ENCODE data around the gene ENPP6.

ENPP6 gene

DNA sequence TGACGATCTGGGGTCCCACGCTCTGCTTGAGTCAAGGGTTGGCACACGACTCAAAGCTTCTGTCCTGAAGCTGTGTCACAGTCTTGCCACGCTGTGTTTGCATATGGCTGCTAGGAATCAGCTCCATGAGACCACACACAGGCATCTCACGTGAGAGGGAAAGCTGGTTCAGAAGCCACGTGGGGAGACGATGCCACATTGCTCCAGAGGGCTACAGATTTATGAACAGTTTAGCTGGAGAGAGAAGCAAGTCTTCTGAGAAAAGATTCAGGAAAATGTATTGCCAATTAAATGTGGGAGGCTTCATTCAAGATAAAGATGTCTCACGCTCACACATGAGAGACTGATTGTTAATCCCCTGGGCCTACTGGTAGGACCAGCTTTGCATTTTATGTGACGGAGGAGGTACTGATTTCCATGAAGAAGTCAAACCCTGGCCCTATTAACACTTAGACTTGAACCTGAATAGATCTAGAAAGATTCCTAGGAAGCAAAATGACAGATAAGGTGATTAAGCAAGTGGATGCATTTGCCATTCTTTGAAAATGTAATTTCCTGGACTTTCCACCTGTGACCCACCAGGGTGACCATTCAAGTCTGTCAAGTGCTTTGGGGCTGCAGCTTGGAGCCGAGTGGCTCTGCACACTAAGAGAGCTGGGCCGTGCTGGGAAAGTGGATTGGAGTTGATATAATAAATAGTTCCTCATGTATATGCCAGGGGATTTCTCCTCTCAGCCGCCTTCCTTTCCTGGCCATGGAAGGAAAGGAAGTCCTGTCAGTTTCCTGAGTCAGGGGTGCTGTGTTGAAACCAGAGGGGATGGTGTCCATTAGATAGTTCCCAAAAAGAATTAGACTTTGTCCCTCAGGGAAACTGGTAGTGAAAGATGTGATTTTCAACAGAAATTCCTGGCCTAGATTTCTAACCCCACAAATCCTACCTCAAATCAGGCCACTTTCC lies 29.0 kb downstream of the ENPP6 start:
- no peak for DNase-seq

DNA sequence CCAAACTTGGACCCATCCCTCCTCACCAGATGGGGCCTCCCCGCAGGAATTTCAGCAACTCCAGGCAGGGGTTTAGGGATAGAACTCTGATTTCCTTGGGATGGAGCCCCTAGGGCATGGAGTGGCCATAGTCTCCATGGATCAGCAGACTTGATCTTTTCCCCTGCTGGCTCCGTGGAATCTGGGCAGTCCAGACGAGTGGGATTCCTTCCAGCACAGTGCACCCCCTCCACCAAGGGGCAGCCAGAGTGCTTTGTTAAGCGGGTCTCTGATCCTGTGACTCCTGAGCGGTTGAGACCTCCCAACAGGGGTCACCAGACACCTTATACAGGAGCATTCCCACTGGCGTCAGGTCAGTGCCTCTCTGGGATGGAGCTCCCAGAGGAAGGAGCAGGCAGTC lies 40.4 kb downstream of the ENPP6 start:
- DNase-seq = no peak

DNA sequence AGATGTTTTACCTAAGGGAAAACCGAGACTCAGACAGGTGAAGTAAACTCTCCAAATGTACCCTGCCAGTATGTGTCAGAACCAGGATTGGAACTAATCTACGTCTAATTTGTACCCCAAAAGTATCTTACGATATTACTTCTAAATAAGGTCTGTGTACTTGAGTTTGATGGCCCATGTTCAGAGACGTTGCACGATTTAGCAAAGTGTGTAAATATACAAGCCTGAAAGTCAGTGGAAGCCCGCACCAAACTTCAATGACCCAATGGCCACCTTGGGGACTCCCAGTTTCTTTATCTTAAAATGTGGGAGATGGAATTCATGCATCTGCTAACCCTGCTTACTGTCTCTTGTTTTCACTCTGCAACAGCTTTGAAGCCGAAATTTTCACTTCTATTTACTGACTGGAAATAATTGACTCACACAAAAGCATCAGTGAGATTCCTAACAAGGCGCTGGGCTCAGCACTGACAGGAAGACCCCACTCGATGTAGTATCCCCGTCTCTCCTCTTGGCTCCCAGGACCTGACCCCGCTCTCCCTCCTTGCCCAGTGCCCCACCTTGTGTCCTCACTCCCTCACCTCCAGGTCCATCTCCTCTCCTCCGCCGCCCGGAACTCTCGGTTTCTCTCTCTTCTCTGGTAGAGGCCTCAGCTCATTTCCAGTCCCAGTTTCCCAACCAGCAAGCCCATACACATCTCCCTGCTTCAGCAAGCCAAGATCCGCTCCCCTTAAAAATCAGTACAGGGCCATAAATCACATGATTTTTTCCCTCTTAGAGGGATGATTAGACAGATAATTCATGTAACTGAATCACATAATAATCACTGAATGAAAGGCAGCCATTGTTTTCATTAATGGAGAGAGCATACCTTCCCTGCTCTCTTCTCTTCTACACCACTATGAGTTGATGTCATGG lies 42.8 kb downstream of the ENPP6 start:
- DNase-seq = no peak

DNA sequence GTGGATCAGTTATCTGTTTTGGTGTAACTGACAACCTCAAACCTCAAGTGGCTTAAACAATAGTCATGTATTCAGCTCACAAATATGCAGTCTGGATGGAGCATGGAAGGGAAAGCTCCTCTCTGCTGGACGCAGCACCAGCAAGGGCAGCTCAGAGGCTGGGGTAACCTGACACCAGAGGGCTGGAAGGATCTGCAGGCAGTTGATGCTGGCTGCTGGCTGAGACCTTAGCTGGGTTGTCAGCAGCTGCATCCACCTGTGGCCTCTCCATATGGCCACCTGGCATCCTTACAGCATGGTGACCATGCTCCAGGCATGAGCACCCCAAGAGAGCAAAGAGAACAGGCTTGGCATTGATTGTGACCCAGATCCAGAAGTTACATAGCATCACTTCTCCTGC lies 46.7 kb downstream of the ENPP6 start:
- no peak for DNase-seq

DNA sequence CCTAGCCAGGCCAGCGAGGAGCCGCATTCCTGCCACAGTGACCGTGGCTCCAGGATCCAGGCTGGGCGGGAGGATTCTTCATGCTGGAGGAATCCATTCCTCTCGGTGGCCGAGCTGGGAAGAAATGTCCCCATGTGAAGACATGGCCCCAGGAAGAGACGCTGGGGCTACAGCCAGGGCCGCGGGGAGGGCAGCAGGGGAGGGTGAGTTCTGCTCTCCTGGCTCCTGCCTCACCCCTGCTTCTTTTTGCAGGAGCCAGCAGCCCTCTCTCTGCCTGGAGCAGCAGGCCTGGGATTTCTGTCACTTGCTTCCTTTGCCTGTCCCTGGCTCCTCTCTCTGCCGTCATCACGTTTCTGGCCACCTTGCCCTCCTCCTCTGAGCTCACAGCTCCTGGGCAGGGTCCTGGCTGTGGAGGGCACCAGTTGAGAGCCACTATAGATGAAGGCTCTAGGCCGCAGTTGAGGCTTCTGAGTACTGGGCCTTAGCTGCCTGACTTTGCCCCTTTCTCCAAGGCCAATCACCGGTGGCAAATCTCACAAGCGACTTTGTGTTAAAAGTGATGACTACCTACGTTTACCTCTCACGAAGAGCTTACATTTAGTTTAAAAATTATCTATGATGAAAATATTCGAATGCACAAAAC lies 48.3 kb downstream of the ENPP6 start:
- DNase-seq = no peak

DNA sequence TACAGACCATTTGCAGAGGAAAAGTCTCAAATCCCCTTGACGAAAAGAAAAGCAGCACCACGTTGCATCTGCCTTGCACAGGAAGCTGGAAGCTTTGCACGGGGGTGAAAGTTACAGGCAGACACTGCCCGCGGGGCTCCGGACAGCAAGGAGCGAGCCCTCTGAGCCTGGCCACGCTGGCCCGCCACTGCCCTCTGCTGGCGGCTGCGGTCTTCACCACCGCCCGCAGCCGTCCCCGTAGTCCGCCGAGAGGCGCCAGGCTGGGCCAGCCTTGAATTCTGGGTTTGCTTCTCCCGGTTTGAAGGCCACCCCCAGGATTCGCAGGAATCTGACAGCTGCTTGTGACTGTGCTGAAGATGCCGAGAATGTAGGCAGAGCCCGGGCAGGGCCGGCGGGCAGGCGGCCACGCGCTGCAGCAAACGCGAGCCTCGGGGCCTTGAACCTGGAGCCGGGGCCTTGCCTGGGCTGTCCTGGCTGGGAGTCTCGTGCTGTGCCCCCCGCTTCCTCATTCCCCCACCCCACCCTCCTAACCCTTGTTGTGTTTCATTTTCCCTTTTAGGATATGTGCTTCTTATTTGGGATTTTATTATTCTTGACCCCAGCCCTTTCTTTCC lies 49.2 kb downstream of the ENPP6 start:
- peak; percentile 53 for DNase-seq

DNA sequence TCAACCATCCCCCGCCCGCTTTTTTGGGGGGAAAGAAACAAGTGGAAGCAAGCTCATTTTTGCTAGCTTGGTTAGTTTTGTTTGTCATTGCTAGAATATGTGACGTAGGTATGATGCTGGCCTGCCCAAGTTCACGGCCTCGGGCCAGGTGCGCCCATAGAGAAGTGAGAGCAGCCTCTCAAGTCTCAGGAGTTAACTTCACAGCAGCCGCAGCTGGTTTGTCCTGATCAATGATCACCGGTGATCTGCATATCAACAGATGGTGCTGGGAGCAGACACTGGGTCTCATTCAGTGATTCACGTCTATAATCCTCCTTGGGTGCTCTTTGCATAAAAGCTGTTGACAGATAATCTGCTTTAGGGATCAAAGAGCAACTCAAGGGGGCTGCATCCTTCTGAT lies 50.1 kb downstream of the ENPP6 start:
- no peak for DNase-seq

DNA sequence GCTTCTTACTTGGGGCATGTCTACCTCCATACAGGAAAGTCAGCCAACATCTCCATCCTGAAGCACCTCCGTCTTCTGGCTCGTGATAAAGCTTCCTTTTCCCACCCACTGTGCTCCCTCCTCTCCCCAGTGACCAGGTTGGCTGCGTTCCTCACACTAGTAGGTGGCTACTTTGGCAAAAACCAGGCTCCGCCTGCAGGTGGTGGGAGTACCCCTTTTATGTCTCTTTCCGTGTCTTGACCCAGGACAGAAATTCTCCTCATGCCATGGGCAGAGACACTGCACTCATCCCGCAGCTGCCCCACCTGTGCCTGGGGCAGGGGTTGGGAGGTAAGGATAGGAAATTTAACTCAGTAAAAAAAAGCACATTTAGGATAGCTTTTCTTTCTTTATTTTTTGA lies 50.9 kb downstream of the ENPP6 start:
- DNase-seq = no peak

DNA sequence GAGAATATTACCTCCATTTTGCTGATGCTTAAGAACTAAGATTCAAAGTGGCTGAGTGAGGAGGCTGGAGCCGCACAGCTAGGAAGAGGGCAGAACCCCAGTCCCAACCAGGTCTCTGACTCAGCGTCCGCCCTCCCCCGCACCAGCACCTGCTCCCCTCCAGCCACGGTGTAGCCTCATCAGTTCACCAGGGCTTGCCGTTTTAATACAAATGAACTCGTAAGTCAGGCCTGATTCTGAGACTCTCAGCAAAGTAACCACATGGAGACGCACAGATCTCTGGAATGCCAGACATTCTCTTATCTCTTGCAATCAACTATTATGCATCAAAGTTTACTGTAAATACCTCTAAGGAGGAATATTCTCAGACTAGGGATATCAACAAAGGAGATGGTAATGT lies 52.4 kb downstream of the ENPP6 start:
- no peak for DNase-seq

DNA sequence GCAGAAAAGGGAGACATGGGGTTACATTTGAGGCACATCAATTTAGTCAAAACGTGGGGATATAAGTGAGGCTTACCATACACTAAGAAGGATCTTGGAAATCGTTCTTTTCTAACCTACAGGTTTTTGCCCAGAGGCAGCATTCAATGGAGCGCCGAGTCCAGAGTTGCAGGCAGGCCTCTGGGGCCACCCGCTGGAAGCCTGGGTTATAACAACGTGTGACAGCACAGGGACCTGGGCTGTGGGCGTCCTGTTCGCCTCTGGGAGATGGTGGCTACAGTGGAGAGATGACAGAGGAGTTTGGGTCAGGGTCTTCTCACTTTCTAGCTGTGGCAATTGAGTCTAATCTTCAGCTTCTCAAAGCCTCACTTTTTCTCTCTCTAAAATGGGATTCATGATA lies 53.9 kb downstream of the ENPP6 start:
- no peak for DNase-seq

DNA sequence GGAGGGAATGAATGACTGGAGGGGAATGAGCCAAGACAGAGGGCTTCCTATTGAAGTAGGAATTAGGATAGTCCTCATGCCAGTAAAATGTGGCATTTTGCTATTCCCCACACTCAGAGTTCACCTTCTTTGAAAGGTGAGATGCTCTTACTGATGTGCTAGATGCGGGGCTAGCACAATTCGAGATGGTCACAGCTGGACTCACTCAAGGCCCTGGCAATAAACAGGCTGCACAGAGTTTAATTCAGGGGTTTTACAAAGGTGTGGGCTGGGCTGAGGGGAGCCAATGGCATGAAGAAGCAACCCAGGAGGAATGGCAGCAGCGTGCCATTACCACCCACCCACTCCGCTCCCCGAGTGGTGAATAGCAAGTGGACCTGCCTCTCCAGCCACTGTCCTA lies 55.1 kb downstream of the ENPP6 start:
- no peak for DNase-seq

DNA sequence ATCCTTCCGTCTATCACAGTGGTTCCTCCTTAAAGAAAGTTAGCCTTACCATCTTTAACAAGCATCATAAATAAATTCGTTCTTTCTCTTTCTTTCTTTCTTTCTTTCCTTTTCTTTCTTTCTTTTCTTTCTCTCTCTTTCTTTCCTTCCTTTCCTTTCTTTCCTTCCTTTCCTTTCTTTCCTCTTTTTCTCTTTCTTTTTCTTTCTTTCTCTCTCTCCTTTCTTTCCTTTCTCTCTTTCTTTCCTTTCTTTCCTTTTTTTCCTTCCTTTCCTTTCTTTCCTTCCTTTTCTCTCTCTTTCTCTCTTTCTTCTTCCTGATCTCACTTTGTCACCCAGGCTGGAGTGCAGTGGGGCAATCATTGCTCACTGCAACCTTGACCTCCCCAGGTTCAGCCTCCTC lies 60.4 kb downstream of the ENPP6 start:
- no peak for DNase-seq

DNA sequence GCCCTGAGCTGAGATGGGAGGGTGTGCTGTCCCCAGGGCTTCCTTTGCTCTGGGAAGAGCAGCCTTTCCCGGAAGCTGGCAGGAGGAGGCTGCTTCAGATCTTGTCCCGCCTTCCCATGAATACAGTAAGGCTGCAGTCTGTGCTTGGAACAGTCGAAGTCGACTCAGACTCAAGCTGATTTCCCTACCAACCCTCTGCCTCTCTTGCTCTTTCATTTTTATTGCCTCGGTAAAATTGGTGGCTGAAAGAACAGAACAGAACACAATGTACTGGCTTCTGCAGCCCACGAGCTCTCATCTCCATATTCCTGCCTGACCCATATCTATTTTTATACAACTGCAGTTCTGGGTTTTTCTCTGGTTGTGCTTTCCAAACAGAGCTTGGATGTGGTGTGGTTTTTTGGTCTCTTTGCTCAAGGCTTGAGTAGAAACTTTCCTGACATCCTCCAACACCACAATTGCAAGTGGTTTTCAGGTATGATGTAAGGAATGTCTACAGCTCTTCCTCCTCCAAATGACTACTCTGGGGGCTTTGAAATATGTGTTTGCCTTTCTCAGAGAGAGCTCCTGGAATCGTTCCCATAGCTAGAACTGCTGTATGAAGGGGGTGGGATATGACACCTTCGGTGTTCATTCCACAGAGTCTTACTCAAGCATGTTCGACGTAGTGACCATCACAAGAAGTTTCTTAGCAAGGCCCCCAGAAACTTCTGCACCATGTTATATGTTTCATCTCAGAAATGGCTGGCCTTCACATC lies 61.3 kb downstream of the ENPP6 start:
- DNase-seq = no peak

DNA sequence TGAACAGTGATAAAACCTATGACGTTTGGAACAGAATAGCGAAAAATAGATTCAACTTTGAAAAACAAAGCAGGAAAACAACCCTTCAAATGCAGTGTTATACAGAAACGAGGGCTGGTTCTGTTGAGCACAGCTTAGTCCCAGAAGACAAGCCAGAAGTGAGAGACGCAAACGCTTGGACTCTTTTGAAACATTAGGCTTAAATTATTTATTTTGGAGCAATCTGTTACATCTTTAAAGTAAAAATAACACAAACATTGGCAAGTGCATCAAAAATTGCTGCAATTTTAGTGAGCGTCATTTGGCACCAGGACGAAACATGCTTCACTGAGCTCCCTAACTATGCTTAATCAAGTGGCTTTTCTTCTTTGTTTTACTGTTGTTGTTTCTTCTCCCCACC lies 63.5 kb downstream of the ENPP6 start:
- no peak for DNase-seq

DNA sequence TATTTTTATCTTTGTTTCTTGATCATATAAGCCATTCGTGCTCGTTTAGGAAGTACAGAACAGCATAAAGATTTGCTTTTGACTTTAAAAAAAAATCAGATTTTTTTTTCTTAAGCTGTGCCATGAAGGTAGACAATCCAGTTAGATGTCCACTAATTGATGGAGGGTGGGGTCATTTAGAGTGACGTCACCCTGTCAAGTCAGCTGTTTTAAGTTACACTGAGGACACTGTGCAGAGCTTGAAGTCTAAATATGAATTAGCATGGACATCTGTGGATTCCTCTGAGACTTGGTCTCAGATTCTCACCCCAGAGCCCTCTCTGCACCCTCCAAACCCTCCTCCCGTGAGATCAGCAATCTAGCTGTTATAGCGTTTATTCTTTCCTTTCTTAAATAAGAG lies 63.9 kb downstream of the ENPP6 start:
- no peak for DNase-seq

DNA sequence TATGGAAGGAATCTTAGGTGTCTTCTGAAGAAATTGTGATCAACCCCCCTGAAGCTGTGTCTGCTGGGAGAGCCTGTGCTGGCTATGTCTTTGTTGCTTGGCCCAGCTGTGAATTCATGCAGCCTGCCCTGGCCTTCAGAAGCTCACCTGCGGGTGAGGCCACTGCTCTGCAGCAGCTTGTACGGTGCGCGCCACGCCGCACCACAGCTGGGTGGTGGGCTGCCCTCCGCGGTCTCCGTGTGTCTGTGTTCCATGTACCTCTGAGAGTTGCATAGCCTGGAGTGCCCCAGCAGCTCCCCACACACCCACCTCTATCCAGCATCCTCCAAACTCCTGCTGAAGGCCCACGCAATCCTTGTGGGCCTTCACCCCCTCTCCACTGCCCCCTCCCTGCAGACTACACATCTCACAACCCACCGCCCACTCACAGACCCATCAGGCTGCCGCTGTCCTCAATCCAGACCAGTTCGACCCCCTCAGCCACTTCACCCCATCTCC lies 65.6 kb downstream of the ENPP6 start:
- DNase-seq = no peak

DNA sequence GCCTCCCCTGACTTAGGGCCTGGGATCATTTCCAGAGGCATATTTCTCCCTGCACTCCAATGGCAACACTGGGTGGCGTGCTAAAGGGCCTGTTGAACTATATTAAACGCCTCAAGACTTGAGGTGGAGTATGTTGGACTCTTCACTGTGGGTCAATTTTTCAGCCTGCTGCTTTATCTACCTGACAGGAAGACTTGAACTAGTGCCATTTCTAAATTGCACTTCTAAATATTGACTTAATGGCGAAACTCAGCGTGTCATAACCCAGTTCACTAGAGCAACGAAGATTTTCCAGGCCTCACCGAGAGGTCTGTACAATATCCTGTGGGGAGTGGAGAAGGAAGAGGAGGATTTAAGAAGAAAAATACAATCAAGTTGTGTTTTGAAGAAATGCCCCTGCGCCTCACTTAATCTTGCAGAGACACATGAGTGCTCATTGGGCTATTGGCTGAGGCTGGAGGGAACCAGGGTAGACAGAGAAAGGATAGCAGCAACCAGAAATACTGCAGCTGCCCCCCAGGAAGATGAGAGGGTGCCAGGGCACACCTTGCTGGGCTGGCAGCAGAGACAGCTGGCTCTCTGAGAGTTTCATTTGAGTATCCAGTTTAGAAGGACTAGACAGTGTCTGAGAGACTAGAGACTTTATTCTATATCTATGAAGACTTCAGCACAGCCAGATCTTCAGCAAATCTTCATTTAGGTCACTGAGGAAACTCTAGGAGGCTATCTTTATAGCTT lies 67.4 kb downstream of the ENPP6 start:
- DNase-seq = no peak

DNA sequence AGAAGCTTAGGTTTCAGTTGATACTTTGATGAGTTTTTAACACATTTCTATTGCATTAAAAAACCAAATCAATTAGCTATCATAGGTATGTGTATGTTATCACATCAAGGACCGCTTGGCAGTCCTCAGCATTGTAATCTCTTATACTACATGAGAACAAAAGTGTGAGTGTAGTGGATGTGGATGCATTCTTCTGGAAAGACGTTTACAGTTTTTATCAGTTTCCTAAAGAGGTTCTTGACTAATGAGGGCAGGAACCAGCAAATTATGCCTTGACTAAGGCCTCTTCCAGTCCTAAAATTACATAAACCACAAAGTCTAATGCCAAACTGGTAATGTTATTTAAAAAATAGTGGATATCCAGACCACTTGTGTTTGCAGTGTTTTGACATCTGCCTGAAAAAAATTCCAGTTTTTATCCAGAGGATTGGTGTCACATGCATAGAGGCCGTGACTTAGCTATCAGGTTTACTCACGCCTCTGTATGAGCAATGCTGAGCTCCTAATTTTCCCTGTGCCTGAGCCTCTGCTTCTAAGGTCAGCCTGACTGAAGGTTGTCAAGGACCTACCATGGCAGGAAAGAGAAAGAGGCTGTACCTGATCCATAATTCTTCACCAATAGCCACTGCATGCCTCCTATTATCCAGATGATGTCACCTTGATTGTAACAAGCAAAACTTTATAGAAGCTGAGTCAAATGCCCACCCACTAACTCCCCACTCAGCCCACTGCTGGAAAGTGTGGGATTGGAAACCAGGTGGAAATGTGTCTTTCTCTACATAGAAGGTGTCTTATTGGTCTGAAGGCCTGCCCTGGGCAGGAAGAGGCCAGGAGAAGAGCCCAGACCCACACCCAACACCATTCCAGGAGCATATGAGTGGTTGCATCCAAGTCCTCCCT lies 68.7 kb downstream of the ENPP6 start:
- DNase-seq = no peak

DNA sequence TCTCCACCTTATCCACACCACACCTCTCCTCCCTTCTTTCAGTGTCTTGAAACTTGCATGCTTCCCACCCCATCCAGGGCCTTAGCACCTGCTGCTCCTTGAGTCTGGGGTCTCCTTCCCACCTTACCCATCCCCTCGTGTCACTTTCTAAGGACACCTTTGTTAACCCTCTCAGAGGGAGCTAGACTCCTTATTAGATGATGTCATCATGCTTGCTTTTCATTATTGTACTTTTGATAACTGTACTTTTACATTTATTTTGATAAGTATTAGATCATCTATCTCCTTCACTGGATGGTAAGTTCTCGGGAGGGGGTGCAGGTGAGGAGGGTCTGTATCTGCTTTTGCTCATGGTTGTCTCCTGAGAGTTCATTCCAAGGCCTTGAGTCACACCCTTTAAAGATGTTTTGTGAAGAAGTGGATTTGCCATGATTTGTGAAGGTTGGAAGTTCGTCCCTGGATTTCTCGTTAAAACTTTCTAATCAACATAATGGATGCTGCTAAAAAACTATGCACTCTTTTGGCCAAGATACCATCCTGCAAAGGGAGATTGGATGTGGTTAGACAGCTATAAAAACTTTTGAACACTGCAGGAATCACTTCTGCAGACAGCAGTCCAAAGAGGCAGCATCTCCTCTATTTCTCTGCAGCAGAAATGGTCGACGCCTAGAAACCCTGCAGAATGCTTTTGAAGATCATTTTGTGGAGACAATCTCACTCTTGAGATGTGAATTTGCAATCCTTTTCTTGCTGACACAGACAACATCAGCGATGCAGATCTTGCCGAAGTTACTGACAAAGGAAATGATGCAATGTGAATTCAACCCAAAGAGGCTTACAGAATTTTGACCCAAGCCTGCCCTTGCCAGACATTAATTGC lies 69.6 kb downstream of the ENPP6 start:
- DNase-seq = no peak
